Measurements from ENCODE around the gene TRMT1.

DNA sequence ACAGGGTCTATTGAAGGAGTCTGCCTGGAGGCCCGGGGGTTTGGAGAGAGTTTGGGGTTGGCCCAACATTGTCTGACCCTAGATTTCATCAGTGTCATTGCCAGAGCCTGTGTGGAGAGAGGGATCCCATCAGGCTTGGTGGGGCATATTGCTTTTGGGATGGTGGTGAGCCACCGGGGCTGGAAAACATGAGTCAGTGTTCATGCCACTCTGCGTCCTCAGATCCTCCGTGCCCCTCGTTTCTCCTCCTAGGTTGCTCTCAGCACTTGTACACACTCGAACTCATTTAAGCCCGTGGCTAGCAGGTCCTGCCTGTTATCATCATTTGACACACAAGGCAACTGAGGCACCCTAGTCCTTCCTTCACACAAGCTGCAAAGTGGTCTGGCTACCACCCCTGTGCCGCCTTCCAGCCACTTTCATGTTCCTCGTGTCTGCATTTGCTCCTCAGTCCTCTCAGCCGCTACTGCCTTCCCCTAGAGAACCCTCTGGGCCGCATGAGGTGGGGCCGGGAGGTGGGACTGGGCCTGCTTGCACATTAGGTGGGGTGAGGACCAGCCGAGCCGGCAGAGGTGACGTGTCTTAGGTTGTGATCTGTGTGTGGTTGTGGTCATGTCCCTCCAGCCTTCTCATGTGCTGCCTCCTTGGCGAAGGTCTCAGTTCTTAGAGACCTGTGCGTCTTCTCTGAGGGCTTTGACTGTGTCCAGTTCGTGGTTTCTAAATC lies 5.2 kb upstream of the TRMT1 start:
- TF ChIP-seq, protein P1, sequence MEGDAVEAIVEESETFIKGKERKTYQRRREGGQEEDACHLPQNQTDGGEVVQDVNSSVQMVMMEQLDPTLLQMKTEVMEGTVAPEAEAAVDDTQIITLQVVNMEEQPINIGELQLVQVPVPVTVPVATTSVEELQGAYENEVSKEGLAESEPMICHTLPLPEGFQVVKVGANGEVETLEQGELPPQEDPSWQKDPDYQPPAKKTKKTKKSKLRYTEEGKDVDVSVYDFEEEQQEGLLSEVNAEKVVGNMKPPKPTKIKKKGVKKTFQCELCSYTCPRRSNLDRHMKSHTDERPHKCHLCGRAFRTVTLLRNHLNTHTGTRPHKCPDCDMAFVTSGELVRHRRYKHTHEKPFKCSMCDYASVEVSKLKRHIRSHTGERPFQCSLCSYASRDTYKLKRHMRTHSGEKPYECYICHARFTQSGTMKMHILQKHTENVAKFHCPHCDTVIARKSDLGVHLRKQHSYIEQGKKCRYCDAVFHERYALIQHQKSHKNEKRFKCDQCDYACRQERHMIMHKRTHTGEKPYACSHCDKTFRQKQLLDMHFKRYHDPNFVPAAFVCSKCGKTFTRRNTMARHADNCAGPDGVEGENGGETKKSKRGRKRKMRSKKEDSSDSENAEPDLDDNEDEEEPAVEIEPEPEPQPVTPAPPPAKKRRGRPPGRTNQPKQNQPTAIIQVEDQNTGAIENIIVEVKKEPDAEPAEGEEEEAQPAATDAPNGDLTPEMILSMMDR (IDR thresholded peaks at IDR 0.05), result no peak
- no peak for TF ChIP-seq POLR2AphosphoS5 (IDR thresholded peaks at IDR 0.05; ENCODE audit: low read depth, low read length)
- no peak for TF ChIP-seq SIN3A (IDR thresholded peaks at IDR 0.05; ENCODE audit: borderline replicate concordance, insufficient read depth, low read depth, low read length)

Data from Panc1 (cell line).